HCT116 (cell line): Measurements from ENCODE around the gene CRAT. TPM values are rescaled to one million over a fixed set of nuclear protein-coding genes. Genes with fewer than 3 reads are reported as not detected.

Experiments used
- ATAC-seq: fragments of 200-7000 bp; cut with Tn5 transposase; 2 replicates; pipeline ENCODE4 v1.9.1; 2020; ENCODE audit warnings: mild to moderate bottlenecking, moderate library complexity
- BruUV-seq: library from RNA; stranded (reverse); fragments of 400-500 nt; replicated peaks from 2 replicates; lab custom pipeline; 2021; lab: Mats Ljungman, UMichigan
- CTCF ChIA-PET: fragments of 300-600 bp; sonication (Branson Sonifier 250); formaldehyde crosslinking; loops from one replicate; lab custom pipeline; 2021; ENCODE audit warnings: antibody characterized with exemption; lab: Charles Lee
- POLR2A ChIA-PET: fragments of 300-600, 350-600 bp; sonication (Branson Sonifier 250); formaldehyde crosslinking; loops from one replicate; lab custom pipeline; 2021; ENCODE audit warnings: antibody characterized with exemption; lab: Charles Lee
- RAD21 ChIA-PET, 2 experiments: fragments of 300-600 bp; sonication (Branson Sonifier 250); formaldehyde crosslinking; loops; one replicate each; lab custom pipeline; 2023; ENCODE audit warnings: low total read pairs in 2 of 2; ENCODE audit not compliant: uncharacterized antibody in 2 of 2, unreplicated experiment in 2 of 2, low non-redundant PET in 1 of 2; lab: Charles Lee
- DNase-seq: peaks from one replicate; pipeline ENCODE4 v3.0.0-alpha.2; 2010; ENCODE audit warnings: low read depth, low spot score
- H2AFZ ChIP-seq: fragments of 200-600 bp; shearing (Covaris generic), sonication (generic); 2 replicates; pipeline ENCODE4 v1.6.1; 2017; ENCODE audit warnings: low read depth, mixed run types, mixed read lengths, antibody characterized with exemption, low read length; ENCODE audit not compliant: poor library complexity, severe bottlenecking
- H3K27ac ChIP-seq: 2 replicates; pipeline ENCODE4 v1.5.1; 2012; ENCODE audit warnings: low read depth, low read length
- H3K27me3 ChIP-seq: fragments of 200-600 bp; sonication (generic); 2 replicates; pipeline ENCODE4 v1.6.1; 2016; ENCODE audit warnings: mixed run types, low read length, mixed read lengths; ENCODE audit not compliant: insufficient read depth
- H3K36me3 ChIP-seq, 2 experiments: fragments of 200-500 bp in 1 of 2; fragments of 200-600 bp in 1 of 2; sonication (Bioruptor generic) in 1 of 2; sonication (generic) in 1 of 2; 2 replicates each; pipeline versions ENCODE4 v1.5.1 to v1.6.1; 2014 to 2016; ENCODE audit warnings: low read length in 2 of 2, inconsistent platforms in 1 of 2, mixed read lengths in 1 of 2, mixed run types in 1 of 2; ENCODE audit not compliant: insufficient read depth in 2 of 2, control insufficient read depth in 1 of 2
- H3K4me1 ChIP-seq, 2 experiments: fragments of 200-600 bp in 1 of 2; sonication (generic) in 1 of 2; 2 replicates each; pipeline versions ENCODE4 v1.5.1 to v1.6.1; 2012 to 2017; ENCODE audit warnings: low read length in 2 of 2, inconsistent platforms in 1 of 2, mild to moderate bottlenecking in 1 of 2, mixed read lengths in 1 of 2, mixed run types in 1 of 2, moderate library complexity in 1 of 2; ENCODE audit not compliant: insufficient read depth in 2 of 2, control insufficient read depth in 1 of 2
- H3K4me2 ChIP-seq: fragments of 200-600 bp; sonication (generic); 2 replicates; pipeline ENCODE4 v1.6.1; 2017; ENCODE audit warnings: mixed run types, low read length, mixed read lengths
- H3K4me3 ChIP-seq, 2 experiments: fragments of 200-600 bp in 1 of 2; sonication (generic) in 1 of 2; replicated peaks in 1 of 2; 2 replicates each; pipeline ENCODE4 v1.5.1; 2011 to 2016; ENCODE audit warnings: low read length in 2 of 2, control low read depth in 1 of 2, low read depth in 1 of 2, mild to moderate bottlenecking in 1 of 2, mixed read lengths in 1 of 2, mixed run types in 1 of 2
- H3K79me2 ChIP-seq: fragments of 200-600 bp; sonication (generic); 2 replicates; pipeline ENCODE4 v1.6.1; 2017; ENCODE audit warnings: mild to moderate bottlenecking, mixed run types, low read length, moderate library complexity, mixed read lengths; ENCODE audit not compliant: insufficient read depth
- H3K9ac ChIP-seq: fragments of 200-600 bp; sonication (generic); 2 replicates; pipeline ENCODE4 v1.6.1; 2016; ENCODE audit warnings: low read length, mixed read lengths
- H3K9me2 ChIP-seq: fragments of 200-600 bp; sonication (generic), shearing (Covaris generic); 2 replicates; pipeline ENCODE4 v1.6.1; 2017; ENCODE audit warnings: mixed run types, mild to moderate bottlenecking, moderate library complexity; ENCODE audit not compliant: insufficient read depth
- H3K9me3 ChIP-seq, 2 experiments: fragments of 200-500 bp in 1 of 2; fragments of 200-600 bp in 1 of 2; sonication (Bioruptor generic) in 1 of 2; sonication (generic) in 1 of 2; 2 replicates each; pipeline ENCODE4 v1.6.1; 2014 to 2017; ENCODE audit warnings: low read length in 2 of 2, mixed read lengths in 2 of 2, inconsistent platforms in 1 of 2, low read depth in 1 of 2, mild to moderate bottlenecking in 1 of 2, mixed run types in 1 of 2, moderate library complexity in 1 of 2; ENCODE audit not compliant: control insufficient read depth in 1 of 2, insufficient read depth in 1 of 2
- H4K20me1 ChIP-seq: fragments of 200-600 bp; sonication (generic), shearing (Covaris generic); 2 replicates; pipeline ENCODE4 v1.6.1; 2017; ENCODE audit warnings: mixed run types, mild to moderate bottlenecking, moderate library complexity; ENCODE audit not compliant: insufficient read depth
- CBX3 ChIP-seq: IDR thresholded peaks from 2 replicates; pipeline ENCODE4 v1.6.1; 2012; ENCODE audit warnings: low read depth
- CEBPB ChIP-seq: IDR thresholded peaks from 2 replicates; pipeline ENCODE4 v1.6.1; 2012; ENCODE audit warnings: low read depth
- ELF1 ChIP-seq: IDR thresholded peaks from 2 replicates; pipeline ENCODE4 v1.6.1; 2012; ENCODE audit warnings: low read depth, borderline replicate concordance
- EZH2phosphoT487 ChIP-seq: fragments of 200-600 bp; IDR thresholded peaks from 2 replicates; pipeline ENCODE4 v1.6.1; 2018; ENCODE audit warnings: antibody characterized with exemption, borderline replicate concordance
- FOSL1 ChIP-seq: IDR thresholded peaks from 2 replicates; pipeline ENCODE4 v1.6.1; 2012; ENCODE audit warnings: low read depth
- JUND ChIP-seq: IDR thresholded peaks from 2 replicates; pipeline ENCODE4 v1.6.1; 2012
- POLR2A ChIP-seq: IDR thresholded peaks from 2 replicates; pipeline ENCODE4 v1.7.0; 2011; ENCODE audit warnings: borderline replicate concordance; ENCODE audit not compliant: insufficient read depth, insufficient read length; ENCODE audit errors: extremely low read depth
- RAD21 ChIP-seq: IDR thresholded peaks from 2 replicates; pipeline ENCODE4 v1.6.1; 2012; ENCODE audit warnings: low read depth, mild to moderate bottlenecking
- SIN3A ChIP-seq: IDR thresholded peaks from 2 replicates; pipeline ENCODE4 v1.6.1; 2012; ENCODE audit warnings: low read depth
- SP1 ChIP-seq: IDR thresholded peaks from 2 replicates; pipeline ENCODE4 v1.6.1; 2012; ENCODE audit warnings: low read depth
- TCF7L2 ChIP-seq: IDR thresholded peaks from 2 replicates; pipeline ENCODE4 v1.7.0; 2011; ENCODE audit warnings: borderline replicate concordance, inconsistent platforms; ENCODE audit not compliant: insufficient read depth, insufficient read length; ENCODE audit errors: extremely low read depth
- YY1 ChIP-seq: IDR thresholded peaks from 2 replicates; pipeline ENCODE4 v1.6.1; 2011; ENCODE audit warnings: low read length, low read depth, moderate library complexity, mild to moderate bottlenecking; ENCODE audit not compliant: insufficient replicate concordance; ENCODE audit errors: extremely low read depth
- ZFX ChIP-seq: fragments of 450-650 bp; IDR thresholded peaks from 2 replicates; pipeline ENCODE4 v1.6.1; 2017
- intact Hi-C: fragments of 100-400 bp; cut with micrococcal nuclease; formaldehyde crosslinking; loops from 2 replicates; pipeline ENCODE4 v1.10.0; 2022
- total RNA-seq: library from RNA; stranded (reverse); gene quantifications from one replicate; pipeline ENCODE4 v1.2.1, GENCODE V29; 2021; ENCODE audit not compliant: unreplicated experiment
- TF ChIP-seq, protein P1 (sequence below): IDR thresholded peaks from 2 replicates; pipeline ENCODE4 v1.6.1; 2012
- TF ChIP-seq, protein P2 (sequence below): IDR thresholded peaks from 2 replicates; pipeline ENCODE4 v1.6.1; 2011; ENCODE audit warnings: mild to moderate bottlenecking, low read length, moderate library complexity; ENCODE audit not compliant: insufficient replicate concordance; ENCODE audit errors: extremely low read depth
- TF ChIP-seq, protein P3 (sequence below), 3 experiments: fragments of 200-600 bp in 1 of 3; sonication (generic) in 1 of 3; IDR thresholded peaks in 2 of 3; conservative IDR thresholded peaks in 1 of 3; 2 replicates each; pipeline ENCODE4 v1.5.1; 2012 to 2017; ENCODE audit warnings: low read depth in 2 of 3, low read length in 2 of 3, antibody characterized with exemption in 1 of 3, borderline replicate concordance in 1 of 3, control low read depth in 1 of 3, mild to moderate bottlenecking in 1 of 3, mixed read lengths in 1 of 3, mixed run types in 1 of 3, moderate library complexity in 1 of 3; ENCODE audit not compliant: insufficient read depth in 1 of 3

Gene CRAT
- total RNA-seq, 1 experiment from 2014 or later, result 29.0 TPM

DNA sequence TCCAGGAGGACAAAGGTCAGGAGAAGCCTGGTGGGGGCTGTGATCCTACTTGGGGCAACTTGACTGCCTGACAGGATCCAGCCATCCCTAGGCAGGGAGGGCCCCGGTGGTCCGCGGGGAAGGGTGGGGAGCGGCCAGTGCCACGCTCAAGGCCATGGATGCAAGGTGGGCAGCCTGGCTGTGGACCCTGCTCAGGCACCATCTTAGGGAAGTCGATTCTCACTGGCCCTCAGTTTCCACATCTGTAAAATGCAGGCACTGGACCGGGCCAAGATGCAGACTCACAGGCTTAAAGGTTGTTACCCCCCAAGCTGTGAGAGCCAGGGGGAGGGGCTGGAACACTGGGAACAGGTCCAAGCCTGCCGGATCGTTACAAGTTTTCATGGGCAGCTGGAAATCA, 38.4 kb downstream of the CRAT start:
- TF ChIP-seq, protein P1, sequence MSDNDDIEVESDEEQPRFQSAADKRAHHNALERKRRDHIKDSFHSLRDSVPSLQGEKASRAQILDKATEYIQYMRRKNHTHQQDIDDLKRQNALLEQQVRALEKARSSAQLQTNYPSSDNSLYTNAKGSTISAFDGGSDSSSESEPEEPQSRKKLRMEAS, result no peak
- TF ChIP-seq ELF1 (no peak), ZFX (no peak)
- RAD21 ChIA-PET, result no interaction called here
- no peaks in the 10 kb centered on the region for H3K27me3 ChIP-seq
- CTCF ChIA-PET, result no interaction called here
- no peaks in the 10 kb centered on the region for H3K9me2 ChIP-seq
- no peaks in the 10 kb centered on the region for H4K20me1 ChIP-seq
- BruUV-seq, result no TSS peak
- no peak overlapping the region for H3K9ac ChIP-seq
- intact Hi-C loops, result no loop called here
- no peak overlapping the region for H2AFZ ChIP-seq
- no peaks in the 10 kb centered on the region for H3K79me2 ChIP-seq
- H3K27ac ChIP-seq, result no peak overlapping the region
- H3K9me3 ChIP-seq, result no peaks in the 10 kb centered on the region
- no peak overlapping the region for H3K4me3 ChIP-seq
- H3K4me2 ChIP-seq, result no peak overlapping the region
- POLR2A ChIA-PET, result no interaction called here
- no peak for DNase-seq
- ATAC-seq, result no peak
- no peaks in the 10 kb centered on the region for H3K4me1 ChIP-seq
- no peaks in the 10 kb centered on the region for H3K36me3 ChIP-seq

DNA sequence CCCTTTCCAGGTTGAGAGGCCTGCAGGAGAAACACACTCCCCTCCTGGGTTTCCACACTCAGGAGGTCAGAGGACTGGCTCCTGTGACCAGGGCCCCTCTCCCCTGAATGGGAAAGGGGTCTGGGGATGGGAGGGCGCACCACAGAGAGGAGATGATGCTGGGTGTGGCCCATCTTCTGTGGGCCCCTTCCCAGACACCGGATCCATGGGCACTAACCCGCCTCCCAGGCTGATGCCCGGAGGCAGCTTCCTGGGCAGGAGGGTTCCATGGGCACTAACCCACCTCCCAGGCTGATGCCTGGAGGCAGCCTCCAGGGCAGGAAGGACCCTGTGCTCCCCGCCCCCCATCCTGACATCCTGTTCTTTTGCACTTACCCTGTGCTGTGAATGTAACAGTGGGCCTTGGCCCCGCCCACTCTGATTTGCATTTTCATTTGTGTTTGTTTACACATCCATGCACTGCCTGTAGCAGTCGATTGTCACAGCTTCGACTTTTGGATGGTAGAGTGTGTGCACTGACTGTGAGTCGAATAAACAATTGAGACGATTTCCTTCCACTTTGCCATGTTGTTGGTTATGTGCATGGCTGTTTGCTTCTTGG, 39.0 kb downstream of the CRAT start:
- Histone ChIP-seq H3K9me3 (no peaks in the 10 kb centered on the region), H3K4me1 (no peaks in the 10 kb centered on the region), H4K20me1 (no peaks in the 10 kb centered on the region), H3K4me3 (no peak overlapping the region), H3K27me3 (no peaks in the 10 kb centered on the region), H3K27ac (no peak overlapping the region), H3K4me2 (no peak overlapping the region), H2AFZ (no peak overlapping the region), H3K36me3 (no peaks in the 10 kb centered on the region), H3K79me2 (no peaks in the 10 kb centered on the region), H3K9ac (no peak overlapping the region), H3K9me2 (no peaks in the 10 kb centered on the region)
- TF ChIP-seq YY1, result no peak
- TF ChIP-seq FOSL1, result no peak
- TF ChIP-seq, protein P2, sequence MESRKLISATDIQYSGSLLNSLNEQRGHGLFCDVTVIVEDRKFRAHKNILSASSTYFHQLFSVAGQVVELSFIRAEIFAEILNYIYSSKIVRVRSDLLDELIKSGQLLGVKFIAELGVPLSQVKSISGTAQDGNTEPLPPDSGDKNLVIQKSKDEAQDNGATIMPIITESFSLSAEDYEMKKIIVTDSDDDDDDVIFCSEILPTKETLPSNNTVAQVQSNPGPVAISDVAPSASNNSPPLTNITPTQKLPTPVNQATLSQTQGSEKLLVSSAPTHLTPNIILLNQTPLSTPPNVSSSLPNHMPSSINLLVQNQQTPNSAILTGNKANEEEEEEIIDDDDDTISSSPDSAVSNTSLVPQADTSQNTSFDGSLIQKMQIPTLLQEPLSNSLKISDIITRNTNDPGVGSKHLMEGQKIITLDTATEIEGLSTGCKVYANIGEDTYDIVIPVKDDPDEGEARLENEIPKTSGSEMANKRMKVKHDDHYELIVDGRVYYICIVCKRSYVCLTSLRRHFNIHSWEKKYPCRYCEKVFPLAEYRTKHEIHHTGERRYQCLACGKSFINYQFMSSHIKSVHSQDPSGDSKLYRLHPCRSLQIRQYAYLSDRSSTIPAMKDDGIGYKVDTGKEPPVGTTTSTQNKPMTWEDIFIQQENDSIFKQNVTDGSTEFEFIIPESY, result no peak
- TF ChIP-seq, protein P3, sequence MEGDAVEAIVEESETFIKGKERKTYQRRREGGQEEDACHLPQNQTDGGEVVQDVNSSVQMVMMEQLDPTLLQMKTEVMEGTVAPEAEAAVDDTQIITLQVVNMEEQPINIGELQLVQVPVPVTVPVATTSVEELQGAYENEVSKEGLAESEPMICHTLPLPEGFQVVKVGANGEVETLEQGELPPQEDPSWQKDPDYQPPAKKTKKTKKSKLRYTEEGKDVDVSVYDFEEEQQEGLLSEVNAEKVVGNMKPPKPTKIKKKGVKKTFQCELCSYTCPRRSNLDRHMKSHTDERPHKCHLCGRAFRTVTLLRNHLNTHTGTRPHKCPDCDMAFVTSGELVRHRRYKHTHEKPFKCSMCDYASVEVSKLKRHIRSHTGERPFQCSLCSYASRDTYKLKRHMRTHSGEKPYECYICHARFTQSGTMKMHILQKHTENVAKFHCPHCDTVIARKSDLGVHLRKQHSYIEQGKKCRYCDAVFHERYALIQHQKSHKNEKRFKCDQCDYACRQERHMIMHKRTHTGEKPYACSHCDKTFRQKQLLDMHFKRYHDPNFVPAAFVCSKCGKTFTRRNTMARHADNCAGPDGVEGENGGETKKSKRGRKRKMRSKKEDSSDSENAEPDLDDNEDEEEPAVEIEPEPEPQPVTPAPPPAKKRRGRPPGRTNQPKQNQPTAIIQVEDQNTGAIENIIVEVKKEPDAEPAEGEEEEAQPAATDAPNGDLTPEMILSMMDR (IDR thresholded peaks at IDR 0.05 in 2 of 3, conservative IDR thresholded peaks at IDR 0.05 in 1 of 3; ENCODE audit: borderline replicate concordance in 1 of 3, insufficient read depth in 1 of 3, low read depth in 2 of 3, low read length in 2 of 3), result no peak
- no peak for TF ChIP-seq CEBPB
- no peak for TF ChIP-seq ZFX
- TF ChIP-seq, protein P1, result no peak
- no peak for TF ChIP-seq CBX3
- no peak for TF ChIP-seq SIN3A
- TF ChIP-seq TCF7L2, result no peak
- no peak for TF ChIP-seq EZH2phosphoT487
- TF ChIP-seq POLR2A, result no peak
- no peak for TF ChIP-seq RAD21
- TF ChIP-seq SP1, result no peak
- TF ChIP-seq JUND, result no peak
- ChIA-PET POLR2A (no interaction called here), CTCF (no interaction called here), RAD21 (no interaction called here)
- DNase-seq (no peak), ATAC-seq (no peak)
- no TSS peak for BruUV-seq
- intact Hi-C loops, result no loop called here
